H9 (cell line): ENCODE measurements around the gene PCDHGA11. TPM values are rescaled to one million over a fixed set of nuclear protein-coding genes. Genes with fewer than 3 reads are reported as not detected.
"Not testable (repeated sequence)": the region's sequence is repeated elsewhere in the genome, so short reads cannot be mapped to it uniquely, and the experiment has no call there.

Source experiments
- DNase-seq: peaks from one replicate; pipeline ENCODE4 v3.0.0-alpha.2; 2017
- H2AFZ ChIP-seq: one replicate; pipeline ENCODE4 v1.6.1; 2013; ENCODE audit warnings: mild to moderate bottlenecking, low read length, control low read depth, moderate library complexity
- H2AK5ac ChIP-seq: 2 replicates; pipeline ENCODE4 v1.6.1; 2013; ENCODE audit warnings: low read length, control low read depth, mixed read lengths; ENCODE audit not compliant: insufficient read length
- H2BK120ac ChIP-seq: one replicate; pipeline ENCODE4 v1.6.1; 2013; ENCODE audit warnings: low read depth, mild to moderate bottlenecking, low read length, control low read depth, inconsistent platforms; ENCODE audit not compliant: poor library complexity, severe bottlenecking
- H2BK12ac ChIP-seq: 2 replicates; pipeline ENCODE4 v1.6.1; 2013; ENCODE audit warnings: low read length, control low read depth, mixed read lengths, low read depth; ENCODE audit not compliant: insufficient read length
- H2BK15ac ChIP-seq: 2 replicates; pipeline ENCODE4 v1.6.1; 2013; ENCODE audit warnings: low read depth, low read length, control low read depth
- H2BK20ac ChIP-seq: one replicate; pipeline ENCODE4 v1.6.1; 2013; ENCODE audit warnings: low read depth, mild to moderate bottlenecking, low read length, control low read depth, inconsistent platforms; ENCODE audit not compliant: poor library complexity, severe bottlenecking
- H2BK5ac ChIP-seq: 2 replicates; pipeline ENCODE4 v1.6.1; 2013; ENCODE audit warnings: low read length, control low read depth, mixed read lengths; ENCODE audit not compliant: insufficient read length
- H3K14ac ChIP-seq: 2 replicates; pipeline ENCODE4 v1.6.1; 2013; ENCODE audit warnings: low read length, control low read depth; ENCODE audit not compliant: insufficient read depth
- H3K18ac ChIP-seq: 2 replicates; pipeline ENCODE4 v1.6.1; 2013; ENCODE audit warnings: low read depth, mild to moderate bottlenecking, mixed read lengths, low read length, control low read depth; ENCODE audit not compliant: insufficient read length
- H3K23ac ChIP-seq: 2 replicates; pipeline ENCODE4 v1.6.1; 2013; ENCODE audit warnings: low read length, control low read depth, mixed read lengths, low read depth; ENCODE audit not compliant: insufficient read length
- H3K23me2 ChIP-seq: 2 replicates; pipeline ENCODE4 v1.6.1; 2013; ENCODE audit warnings: low read depth, mild to moderate bottlenecking, mixed read lengths, low read length, control low read depth; ENCODE audit not compliant: insufficient read length, poor library complexity, severe bottlenecking
- H3K27ac ChIP-seq: 2 replicates; pipeline ENCODE4 v1.5.1; 2013; ENCODE audit warnings: low read length, control low read depth, mixed read lengths, low read depth; ENCODE audit not compliant: insufficient read length
- H3K27me3 ChIP-seq: 2 replicates; pipeline ENCODE4 v1.6.1; 2013; ENCODE audit warnings: low read length, control low read depth, inconsistent platforms; ENCODE audit not compliant: insufficient read depth
- H3K4ac ChIP-seq: 2 replicates; pipeline ENCODE4 v1.6.1; 2013; ENCODE audit warnings: low read depth, mild to moderate bottlenecking, control low read depth, inconsistent platforms, low read length, moderate library complexity
- H3K4me1 ChIP-seq: 2 replicates; pipeline ENCODE4 v1.6.1; 2013; ENCODE audit warnings: low read length, control low read depth, inconsistent platforms; ENCODE audit not compliant: insufficient read depth
- H3K4me2 ChIP-seq: 2 replicates; pipeline ENCODE4 v1.6.1; 2013; ENCODE audit warnings: low read length, control low read depth, mixed read lengths; ENCODE audit not compliant: insufficient read length, insufficient read depth
- H3K56ac ChIP-seq: 2 replicates; pipeline ENCODE4 v1.6.1; 2013; ENCODE audit warnings: low read depth, mild to moderate bottlenecking, mixed read lengths, low read length, control low read depth; ENCODE audit not compliant: insufficient read length
- H3K79me1 ChIP-seq: 2 replicates; pipeline ENCODE4 v1.6.1; 2013; ENCODE audit warnings: low read depth, mild to moderate bottlenecking, moderate library complexity, low read length, control low read depth, inconsistent platforms; ENCODE audit not compliant: insufficient read depth, poor library complexity, severe bottlenecking
- H3K79me2 ChIP-seq: 2 replicates; pipeline ENCODE4 v1.6.1; 2013; ENCODE audit warnings: low read length, control low read depth, inconsistent platforms; ENCODE audit not compliant: insufficient read depth
- H3K9ac ChIP-seq: 2 replicates; pipeline ENCODE4 v1.6.1; 2013; ENCODE audit warnings: low read length, control low read depth, mixed read lengths; ENCODE audit not compliant: insufficient read length; ENCODE audit errors: extremely low read depth
- H3K9me3 ChIP-seq: one replicate; pipeline ENCODE4 v1.6.1; 2013; ENCODE audit warnings: low read depth, low read length, inconsistent platforms; ENCODE audit not compliant: control insufficient read depth
- H3T11ph ChIP-seq: one replicate; pipeline ENCODE4 v1.6.1; 2013; ENCODE audit warnings: mild to moderate bottlenecking, low read length, control low read depth, inconsistent platforms
- H4K20me1 ChIP-seq: one replicate; pipeline ENCODE4 v1.6.1; 2013; ENCODE audit not compliant: control insufficient read depth, insufficient read length, insufficient read depth
- H4K5ac ChIP-seq: 2 replicates; pipeline ENCODE4 v1.6.1; 2013; ENCODE audit warnings: low read depth, mild to moderate bottlenecking, mixed read lengths, low read length, control low read depth; ENCODE audit not compliant: insufficient read length
- H4K8ac ChIP-seq: replicated peaks from 2 replicates; pipeline ENCODE4 v1.6.1; 2013; ENCODE audit warnings: low read length, control low read depth, mixed read lengths, low read depth; ENCODE audit not compliant: insufficient read length
- H4K91ac ChIP-seq: 2 replicates; pipeline ENCODE4 v1.6.1; 2013; ENCODE audit warnings: low read depth, mild to moderate bottlenecking, moderate library complexity, mixed read lengths, low read length, control low read depth; ENCODE audit not compliant: insufficient read length
- H3K27ac Mint-ChIP-seq, 3 experiments: 2 replicates in 2 of 3; 3 replicates in 1 of 3; pipeline ENCODE4 v1.8.0; 2020 to 2021; ENCODE audit warnings: mixed read lengths in 3 of 3, mild to moderate bottlenecking in 1 of 3, moderate library complexity in 1 of 3
- H3K27me3 Mint-ChIP-seq: 2 replicates; pipeline ENCODE4 v1.8.0; 2021; ENCODE audit warnings: low read depth, mild to moderate bottlenecking, moderate library complexity, mixed read lengths
- H3K36me3 Mint-ChIP-seq, 3 experiments: 2 replicates in 2 of 3; 3 replicates in 1 of 3; pipeline ENCODE4 v1.8.0; 2020 to 2021; ENCODE audit warnings: low read depth in 3 of 3, mixed read lengths in 3 of 3; ENCODE audit not compliant: insufficient read depth in 1 of 3
- H3K4me1 Mint-ChIP-seq, 2 experiments: 2 replicates each; pipeline ENCODE4 v1.8.0; 2020; ENCODE audit warnings: mixed read lengths in 2 of 2
- H3K4me3 Mint-ChIP-seq, 2 experiments: 2 replicates in 1 of 2; 3 replicates in 1 of 2; pipeline ENCODE4 v1.8.0; 2020 to 2021; ENCODE audit warnings: mild to moderate bottlenecking in 2 of 2, mixed read lengths in 2 of 2, moderate library complexity in 1 of 2
- H3K9me3 Mint-ChIP-seq, 2 experiments: 2 replicates in 1 of 2; 3 replicates in 1 of 2; pipeline ENCODE4 v1.8.0; 2020; ENCODE audit warnings: mild to moderate bottlenecking in 2 of 2, mixed read lengths in 2 of 2, moderate library complexity in 1 of 2
- WGBS: extraction: QIAGEN DNeasy Blood & Tissue Kit; methylation state at CpG from one replicate; pipeline ENCODE4 v1.1.7; 2013; ENCODE audit warnings: missing lambda C conversion rate, low lambda C conversion rate, mixed read lengths; ENCODE audit not compliant: insufficient read length; ENCODE audit errors: extremely low coverage; 5-methylcytosine and 5-hydroxymethylcytosine counted together
- total RNA-seq: library from RNA; stranded (reverse); gene quantifications from 2 replicates; pipeline ENCODE4 v1.2.1, GENCODE V29; 2021
- TF ChIP-seq, protein P1 (sequence below): fragments of 200-600 bp; sonication (generic); conservative IDR thresholded peaks from 3 replicates; pipeline ENCODE4 v1.8.0; 2021; ENCODE audit warnings: antibody characterized with exemption, mild to moderate bottlenecking

Gene PCDHGA11
- total RNA-seq, 1 experiment from 2014 or later: 2.6 TPM

DNA sequence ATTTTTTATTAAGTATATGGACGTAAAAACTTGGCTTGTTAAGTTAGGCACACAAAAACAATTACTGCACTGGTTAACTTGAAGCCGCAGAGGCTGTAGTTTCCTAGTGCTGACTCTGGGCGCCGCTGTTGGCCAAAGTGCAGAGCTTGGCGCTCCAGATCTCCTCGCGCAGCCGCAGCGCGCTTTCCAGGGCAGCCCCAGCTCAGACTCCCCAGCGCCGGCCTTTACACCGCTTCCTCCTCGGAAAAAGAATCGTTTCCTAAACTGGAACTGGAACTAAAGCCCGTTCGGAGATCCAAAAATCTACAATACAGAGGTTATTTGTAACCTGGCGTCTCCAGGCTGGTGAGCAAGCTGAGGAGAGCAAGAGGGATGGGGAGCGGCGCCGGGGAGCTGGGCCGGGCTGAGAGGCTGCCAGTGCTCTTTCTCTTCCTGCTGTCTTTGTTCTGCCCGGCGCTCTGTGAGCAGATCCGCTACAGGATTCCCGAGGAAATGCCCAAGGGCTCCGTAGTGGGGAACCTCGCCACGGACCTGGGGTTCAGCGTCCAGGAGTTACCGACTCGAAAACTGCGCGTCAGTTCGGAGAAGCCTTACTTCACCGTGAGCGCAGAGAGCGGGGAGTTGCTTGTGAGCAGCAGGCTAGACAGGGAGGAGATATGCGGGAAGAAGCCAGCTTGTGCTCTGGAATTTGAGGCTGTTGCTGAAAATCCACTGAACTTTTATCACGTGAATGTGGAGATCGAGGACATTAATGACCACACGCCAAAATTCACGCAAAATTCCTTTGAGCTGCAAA, 22.9 kb upstream of the PCDHGA11 start, which contains the start of gene PCDHGB5:
Gene PCDHGB5, plus strand, starts transcription at position 192 of the 796 bp plus-strand sequence. Its CDS starts 181 bp downstream, at position 373.
- H2BK20ac ChIP-seq, H2BK15ac ChIP-seq, H2BK5ac ChIP-seq, H3T11ph ChIP-seq, H4K8ac ChIP-seq, H3K79me2 ChIP-seq, H3K23ac ChIP-seq, H3K23me2 ChIP-seq, H3K27me3 Mint-ChIP-seq, H3K9ac ChIP-seq, H3K56ac ChIP-seq, H3K4ac ChIP-seq, H4K20me1 ChIP-seq, H2BK12ac ChIP-seq, H3K27ac Mint-ChIP-seq, H2AK5ac ChIP-seq, H3K27me3 ChIP-seq, H3K79me1 ChIP-seq, H3K4me1 Mint-ChIP-seq, H4K5ac ChIP-seq, H2BK120ac ChIP-seq, H3K4me2 ChIP-seq, H3K4me1 ChIP-seq, H3K18ac ChIP-seq, H3K14ac ChIP-seq, H4K91ac ChIP-seq, H3K27ac ChIP-seq, H2AFZ ChIP-seq: not testable (repeated sequence)
- TF ChIP-seq, protein P1, sequence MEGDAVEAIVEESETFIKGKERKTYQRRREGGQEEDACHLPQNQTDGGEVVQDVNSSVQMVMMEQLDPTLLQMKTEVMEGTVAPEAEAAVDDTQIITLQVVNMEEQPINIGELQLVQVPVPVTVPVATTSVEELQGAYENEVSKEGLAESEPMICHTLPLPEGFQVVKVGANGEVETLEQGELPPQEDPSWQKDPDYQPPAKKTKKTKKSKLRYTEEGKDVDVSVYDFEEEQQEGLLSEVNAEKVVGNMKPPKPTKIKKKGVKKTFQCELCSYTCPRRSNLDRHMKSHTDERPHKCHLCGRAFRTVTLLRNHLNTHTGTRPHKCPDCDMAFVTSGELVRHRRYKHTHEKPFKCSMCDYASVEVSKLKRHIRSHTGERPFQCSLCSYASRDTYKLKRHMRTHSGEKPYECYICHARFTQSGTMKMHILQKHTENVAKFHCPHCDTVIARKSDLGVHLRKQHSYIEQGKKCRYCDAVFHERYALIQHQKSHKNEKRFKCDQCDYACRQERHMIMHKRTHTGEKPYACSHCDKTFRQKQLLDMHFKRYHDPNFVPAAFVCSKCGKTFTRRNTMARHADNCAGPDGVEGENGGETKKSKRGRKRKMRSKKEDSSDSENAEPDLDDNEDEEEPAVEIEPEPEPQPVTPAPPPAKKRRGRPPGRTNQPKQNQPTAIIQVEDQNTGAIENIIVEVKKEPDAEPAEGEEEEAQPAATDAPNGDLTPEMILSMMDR: peak; percentile 61
- H3K9me3 ChIP-seq: peaks cover 36% of the 10 kb centered on the region
- H3K4me3 Mint-ChIP-seq: peak within 1 kb of the TSS in 1 of 2 experiments; percentile 57; a peak in 2 of 5 replicates
- H3K36me3 Mint-ChIP-seq: peaks cover 26 to 51% (median 50%) of the 10 kb centered on the region in 3 experiments
- H3K9me3 Mint-ChIP-seq: peaks cover 54 to 72% of the 10 kb centered on the region in 2 experiments
- WGBS: no CpG with 5 or more reads among the region's 43 CpGs
- peak; percentile 47 for DNase-seq
